GM19455 (cell line): ENCODE data around the gene CCDC146.
"Not testable (repeated sequence)": the region's sequence is repeated elsewhere in the genome, so short reads cannot be mapped to it uniquely, and the experiment has no call there.

Source experiments
- ATAC-seq: cut with Tn5 transposase; IDR thresholded peaks from one replicate; pipeline ENCODE4 v1.9.1; 2021; ENCODE audit not compliant: unreplicated experiment

Gene CCDC146

GRCh38 chr7:77242554-77242953 lies 120.1 kb downstream of the CCDC146 start:
- no peak for ATAC-seq

- no peak for ATAC-seq
Observed at GRCh38 chr7:77244222-77244934, 122.0 kb downstream of the CCDC146 start.

GRCh38 chr7:77245015-77245755 lies 122.8 kb downstream of the CCDC146 start:
- no peak for ATAC-seq

- ATAC-seq = no peak
Observed at GRCh38 chr7:77246026-77246640, 123.7 kb downstream of the CCDC146 start.

- ATAC-seq = no peak
Observed at GRCh38 chr7:77247206-77247850, 124.9 kb downstream of the CCDC146 start.

- ATAC-seq = no peak
Observed at GRCh38 chr7:77248154-77248553, 125.7 kb downstream of the CCDC146 start.

- ATAC-seq = no peak
Observed at GRCh38 chr7:77252506-77252905, 130.1 kb downstream of the CCDC146 start.

- ATAC-seq = no peak
Observed at GRCh38 chr7:77253151-77253550, 130.7 kb downstream of the CCDC146 start.

- no peak for ATAC-seq
Observed at GRCh38 chr7:77254429-77254828, 132.0 kb downstream of the CCDC146 start.

- ATAC-seq = no peak
Observed at GRCh38 chr7:77254915-77255314, 132.5 kb downstream of the CCDC146 start.

GRCh38 chr7:77258014-77258413 lies 135.6 kb downstream of the CCDC146 start:
- ATAC-seq = no peak

GRCh38 chr7:77258593-77258992 lies 136.2 kb downstream of the CCDC146 start:
- ATAC-seq = no peak

- no peak for ATAC-seq
Observed at GRCh38 chr7:77262316-77262715, 139.9 kb downstream of the CCDC146 start.

GRCh38 chr7:77265666-77266065 lies 143.3 kb downstream of the CCDC146 start:
- ATAC-seq = no peak

GRCh38 chr7:77266291-77266794 lies 143.9 kb downstream of the CCDC146 start:
- ATAC-seq = peak; percentile 79

GRCh38 chr7:77269360-77270093 lies 147.1 kb downstream of the CCDC146 start:
- peak; percentile 69 for ATAC-seq

GRCh38 chr7:77270094-77270480 lies 147.7 kb downstream of the CCDC146 start:
- ATAC-seq = no peak

GRCh38 chr7:77271766-77272165 lies 149.4 kb downstream of the CCDC146 start:
- ATAC-seq = no peak

- not testable (repeated sequence) for ATAC-seq
Observed at GRCh38 chr7:77275663-77276062, 153.2 kb downstream of the CCDC146 start.

- no peak for ATAC-seq
Observed at GRCh38 chr7:77276120-77276519, 153.7 kb downstream of the CCDC146 start.
